Measurements from ENCODE around the gene LGR4. TPM values are rescaled to one million over a fixed set of nuclear protein-coding genes. Genes with fewer than 3 reads are reported as not detected.
A peak's percentile ranks its signal among the peaks of the same experiment; 100 is the strongest.

Gene LGR4
- total and polyA plus RNA-seq, 2 of the 13 experiments (the other 11 are each of a cell fraction or from before 2014, with no cell fraction given): 42.1 to 68.7 TPM

DNA sequence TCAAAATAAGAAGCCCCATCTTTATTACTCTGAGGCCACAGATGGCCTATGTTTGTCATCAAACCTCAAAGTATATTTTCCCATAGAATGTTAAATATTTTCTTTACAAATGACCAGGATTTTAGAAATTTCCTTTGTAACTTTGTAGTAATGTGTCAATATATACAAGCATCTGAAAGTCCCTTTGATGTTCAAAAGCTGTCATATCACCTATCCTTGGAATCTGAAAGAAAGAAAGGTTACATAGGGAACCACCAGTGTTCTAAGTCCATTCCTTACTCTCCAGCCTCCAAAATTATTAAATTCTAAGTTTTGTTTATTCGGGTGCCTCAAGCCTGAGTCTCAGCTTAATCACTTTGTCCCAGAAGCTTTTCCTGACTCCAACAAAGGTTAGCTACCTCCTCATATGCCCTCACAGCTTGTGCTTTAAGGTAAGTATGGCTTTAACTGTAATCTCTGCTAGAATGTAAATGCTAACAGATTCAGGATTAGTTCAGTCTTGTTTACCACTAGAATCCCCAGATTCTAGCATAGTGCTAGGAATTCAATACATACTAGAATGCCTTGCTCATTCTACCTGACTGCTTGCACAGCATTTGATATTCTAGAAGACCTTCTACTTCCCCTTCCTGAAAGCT is 141.8 kb downstream of the LGR4 start (continued):
- TF ChIP-seq PPARG (CRISPR knock-in tag; conservative IDR thresholded peaks at IDR 0.05): peak; percentile 75; the same call in 1 of the 2 replicates
- TF ChIP-seq KLF9 (CRISPR knock-in tag; IDR thresholded peaks at IDR 0.05; ENCODE audit: low read depth): no peak
- TF ChIP-seq, protein P1, sequence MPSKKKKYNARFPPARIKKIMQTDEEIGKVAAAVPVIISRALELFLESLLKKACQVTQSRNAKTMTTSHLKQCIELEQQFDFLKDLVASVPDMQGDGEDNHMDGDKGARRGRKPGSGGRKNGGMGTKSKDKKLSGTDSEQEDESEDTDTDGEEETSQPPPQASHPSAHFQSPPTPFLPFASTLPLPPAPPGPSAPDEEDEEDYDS (CRISPR knock-in tag; IDR thresholded peaks at IDR 0.05): no peak
- no peak for TF ChIP-seq ZNF530 (CRISPR knock-in tag; IDR thresholded peaks at IDR 0.05; ENCODE audit: low read depth)
- no peak for TF ChIP-seq ZNF292 (CRISPR knock-in tag; IDR thresholded peaks at IDR 0.05; ENCODE audit: borderline replicate concordance, low read depth)
- no peak for TF ChIP-seq NBN (conservative IDR thresholded peaks at IDR 0.05)
- TF ChIP-seq, protein P2, sequence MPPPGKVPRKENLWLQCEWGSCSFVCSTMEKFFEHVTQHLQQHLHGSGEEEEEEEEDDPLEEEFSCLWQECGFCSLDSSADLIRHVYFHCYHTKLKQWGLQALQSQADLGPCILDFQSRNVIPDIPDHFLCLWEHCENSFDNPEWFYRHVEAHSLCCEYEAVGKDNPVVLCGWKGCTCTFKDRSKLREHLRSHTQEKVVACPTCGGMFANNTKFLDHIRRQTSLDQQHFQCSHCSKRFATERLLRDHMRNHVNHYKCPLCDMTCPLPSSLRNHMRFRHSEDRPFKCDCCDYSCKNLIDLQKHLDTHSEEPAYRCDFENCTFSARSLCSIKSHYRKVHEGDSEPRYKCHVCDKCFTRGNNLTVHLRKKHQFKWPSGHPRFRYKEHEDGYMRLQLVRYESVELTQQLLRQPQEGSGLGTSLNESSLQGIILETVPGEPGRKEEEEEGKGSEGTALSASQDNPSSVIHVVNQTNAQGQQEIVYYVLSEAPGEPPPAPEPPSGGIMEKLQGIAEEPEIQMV (CRISPR knock-in tag; IDR thresholded peaks at IDR 0.05; ENCODE audit: low read depth): no peak
- TF ChIP-seq MIER2 (CRISPR knock-in tag; IDR thresholded peaks at IDR 0.05): 0 out of 2 replicates have a peak, but pooled peaks have one; percentile 6
- peak; percentile 37; the same call in 1 of the 2 replicates for TF ChIP-seq ZNF770 (CRISPR knock-in tag; IDR thresholded peaks at IDR 0.05)
- peak; percentile 39; the same call in 1 of the 2 replicates for TF ChIP-seq FOXO1 (CRISPR knock-in tag; IDR thresholded peaks at IDR 0.05)
- no peak for TF ChIP-seq CAMTA2 (CRISPR knock-in tag; IDR thresholded peaks at IDR 0.05; ENCODE audit: borderline replicate concordance)
- TF ChIP-seq HES4 (CRISPR knock-in tag; IDR thresholded peaks at IDR 0.05; ENCODE audit: borderline replicate concordance): no peak
- TF ChIP-seq ZNF124 (CRISPR knock-in tag; IDR thresholded peaks at IDR 0.05): 0 out of 2 replicates have a peak, but pooled peaks have one; percentile 30
- no peak for TF ChIP-seq SOX13 (IDR thresholded peaks at IDR 0.05)
- peak in 1 of 2 experiments; percentile 82; a peak in 2 of 4 replicates for TF ChIP-seq SOX13 (CRISPR knock-in tag; conservative IDR thresholded peaks at IDR 0.05 in 1 of 2, IDR thresholded peaks at IDR 0.05 in 1 of 2)
- no peak for TF ChIP-seq ZNF550 (CRISPR knock-in tag; IDR thresholded peaks at IDR 0.05; ENCODE audit: borderline replicate concordance)
- TF ChIP-seq POGZ (CRISPR knock-in tag; IDR thresholded peaks at IDR 0.05): peak; percentile 40; the same call in 1 of the 2 replicates
- TF ChIP-seq ZBTB7A (CRISPR knock-in tag; IDR thresholded peaks at IDR 0.05): no peak
- TF ChIP-seq HOXA5 (CRISPR knock-in tag; IDR thresholded peaks at IDR 0.05): 0 out of 2 replicates have a peak, but pooled peaks have one; percentile 26
- no peak for TF ChIP-seq SYNCRIP (IDR thresholded peaks at IDR 0.05; ENCODE audit: insufficient read depth, low read depth, low read length)
- no peak for TF ChIP-seq REXO4 (CRISPR knock-in tag; IDR thresholded peaks at IDR 0.05; ENCODE audit: borderline replicate concordance)
- no peak for TF ChIP-seq KLF6 (CRISPR knock-in tag; IDR thresholded peaks at IDR 0.05)
- no peak for TF ChIP-seq NFATC3 (CRISPR knock-in tag; IDR thresholded peaks at IDR 0.05)
- no peak for TF ChIP-seq LRRFIP1 (CRISPR knock-in tag; conservative IDR thresholded peaks at IDR 0.05)
- TF ChIP-seq IRX3 (CRISPR knock-in tag; IDR thresholded peaks at IDR 0.05; ENCODE audit: borderline replicate concordance, low read depth): no peak

Measured in HepG2 (cell line).